Measurements from ENCODE around the gene DNAJB6. TPM values are rescaled to one million over a fixed set of nuclear protein-coding genes. Genes with fewer than 3 reads are reported as not detected.
A peak's percentile ranks its signal among the peaks of the same experiment; 100 is the strongest.

The DNAJB6 gene
- total RNA-seq, 2 experiments from 2014 or later, result 67.8 to 80.6 TPM

GRCh38 chr7:157409753-157410727 is 73.2 kb downstream of the DNAJB6 start:
- TF ChIP-seq CTCF (IDR thresholded peaks at IDR 0.05), result no peak
- POLR2A ChIA-PET, result no interaction called here
- Mint-ChIP-seq H3K27me3 (no peaks in the 10 kb centered on the region), H3K27ac (no peak overlapping the region), H3K9me3 (no peaks in the 10 kb centered on the region), H3K36me3 (ENCODE audit: low read depth) (peaks cover 13% of the 10 kb centered on the region), H3K4me1 (ENCODE audit: low read depth) (peaks cover 12% of the 10 kb centered on the region), H3K4me3 (no peak overlapping the region)
- DNase-seq (no peak), ATAC-seq (no peak)
- intact Hi-C loops (cut with micrococcal nuclease), result no loop called here
- CTCF ChIA-PET, result no interaction called here

- DNase-seq, result no peak
- intact Hi-C loops (cut with micrococcal nuclease), result no loop called here
- no peaks in the 10 kb centered on the region for H3K9me3 Mint-ChIP-seq
Measured at GRCh38 chr7:157410831-157411556, 74.2 kb downstream of the DNAJB6 start.

GRCh38 chr7:157411580-157411979 is 74.8 kb downstream of the DNAJB6 start:
- ATAC-seq (peak; percentile 65), DNase-seq (peak; percentile 49)
- TF ChIP-seq CTCF (IDR thresholded peaks at IDR 0.05), result no peak
- peaks cover 7% of the 10 kb centered on the region for H3K4me1 Mint-ChIP-seq (ENCODE audit: low read depth)
- H3K27me3 Mint-ChIP-seq, result no peaks in the 10 kb centered on the region
- H3K27ac Mint-ChIP-seq, result peak overlapping the region; percentile 89
- peak overlapping the region; percentile 35 for H3K4me3 Mint-ChIP-seq
- ChIA-PET CTCF (no interaction called here), POLR2A (no interaction called here)
- peaks cover 20% of the 10 kb centered on the region for H3K36me3 Mint-ChIP-seq (ENCODE audit: low read depth)
- H3K9me3 Mint-ChIP-seq, result no peaks in the 10 kb centered on the region
- intact Hi-C loops (cut with micrococcal nuclease), result no loop called here

More at GRCh38 chr7:157410831-157411556, 74.2 kb downstream of the DNAJB6 start:
- Mint-ChIP-seq H3K36me3 (ENCODE audit: low read depth) (peaks cover 18% of the 10 kb centered on the region), H3K27me3 (no peaks in the 10 kb centered on the region), H3K27ac (peak overlapping the region; percentile 89), H3K4me1 (ENCODE audit: low read depth) (peaks cover 7% of the 10 kb centered on the region), H3K4me3 (no peak overlapping the region)
- no peak for ATAC-seq
- ChIA-PET CTCF (no interaction called here), POLR2A (no interaction called here)
- no peak for TF ChIP-seq CTCF (IDR thresholded peaks at IDR 0.05)

- ATAC-seq (peak; percentile 89), DNase-seq (peak; percentile 61)
- ChIA-PET POLR2A (no interaction called here), CTCF (no interaction called here)
- peak overlapping the region; percentile 35 for H3K4me3 Mint-ChIP-seq
- intact Hi-C loops (cut with micrococcal nuclease), result no loop called here
- peaks cover 7% of the 10 kb centered on the region for H3K4me1 Mint-ChIP-seq (ENCODE audit: low read depth)
- TF ChIP-seq CTCF (IDR thresholded peaks at IDR 0.05), result no peak
- H3K27me3 Mint-ChIP-seq, result no peaks in the 10 kb centered on the region
- H3K27ac Mint-ChIP-seq, result peak overlapping the region; percentile 89
- peaks cover 22% of the 10 kb centered on the region for H3K36me3 Mint-ChIP-seq (ENCODE audit: low read depth)
- H3K9me3 Mint-ChIP-seq, result no peaks in the 10 kb centered on the region
Measured at GRCh38 chr7:157412021-157412443, 75.2 kb downstream of the DNAJB6 start.
